Measurements from ENCODE around the gene DNAH10. TPM values are rescaled to one million over a fixed set of nuclear protein-coding genes. Genes with fewer than 3 reads are reported as not detected.
A peak's percentile ranks its signal among the peaks of the same experiment; 100 is the strongest.

The DNAH10 gene
- total RNA-seq, 1 donor from 2014 or later, result under 0.01 TPM

- Histone ChIP-seq H3K4me3 (ENCODE audit: low read depth, low read length) (no peak overlapping the region), H3K36me3 (ENCODE audit: control insufficient read depth, insufficient read depth, low read length) (no peaks in the 10 kb centered on the region), H3K27me3 (ENCODE audit: control insufficient read depth, insufficient read depth, low read length) (no peaks in the 10 kb centered on the region)
- TF ChIP-seq, protein P1, sequence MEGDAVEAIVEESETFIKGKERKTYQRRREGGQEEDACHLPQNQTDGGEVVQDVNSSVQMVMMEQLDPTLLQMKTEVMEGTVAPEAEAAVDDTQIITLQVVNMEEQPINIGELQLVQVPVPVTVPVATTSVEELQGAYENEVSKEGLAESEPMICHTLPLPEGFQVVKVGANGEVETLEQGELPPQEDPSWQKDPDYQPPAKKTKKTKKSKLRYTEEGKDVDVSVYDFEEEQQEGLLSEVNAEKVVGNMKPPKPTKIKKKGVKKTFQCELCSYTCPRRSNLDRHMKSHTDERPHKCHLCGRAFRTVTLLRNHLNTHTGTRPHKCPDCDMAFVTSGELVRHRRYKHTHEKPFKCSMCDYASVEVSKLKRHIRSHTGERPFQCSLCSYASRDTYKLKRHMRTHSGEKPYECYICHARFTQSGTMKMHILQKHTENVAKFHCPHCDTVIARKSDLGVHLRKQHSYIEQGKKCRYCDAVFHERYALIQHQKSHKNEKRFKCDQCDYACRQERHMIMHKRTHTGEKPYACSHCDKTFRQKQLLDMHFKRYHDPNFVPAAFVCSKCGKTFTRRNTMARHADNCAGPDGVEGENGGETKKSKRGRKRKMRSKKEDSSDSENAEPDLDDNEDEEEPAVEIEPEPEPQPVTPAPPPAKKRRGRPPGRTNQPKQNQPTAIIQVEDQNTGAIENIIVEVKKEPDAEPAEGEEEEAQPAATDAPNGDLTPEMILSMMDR (IDR thresholded peaks at IDR 0.05; ENCODE audit: insufficient read depth, low read length, severe bottlenecking), result peak; percentile 67
- FAIRE-seq, result no peak
- DNase-seq (ENCODE audit: low read depth), result peak; percentile 72
These were observed 143.3 kb downstream of the DNAH10 start for GRCh38 chr12:123905319-123905925.

- Histone ChIP-seq H3K4me3 (ENCODE audit: low read depth, low read length) (no peak overlapping the region), H3K27me3 (ENCODE audit: control insufficient read depth, insufficient read depth, low read length) (no peaks in the 10 kb centered on the region), H3K36me3 (ENCODE audit: control insufficient read depth, insufficient read depth, low read length) (no peaks in the 10 kb centered on the region)
- TF ChIP-seq, protein P1 (IDR thresholded peaks at IDR 0.05; ENCODE audit: insufficient read depth, low read length, severe bottlenecking), result no peak
- FAIRE-seq, result no peak
- DNase-seq (ENCODE audit: low read depth), result no peak
These were observed 144.8 kb downstream of the DNAH10 start for GRCh38 chr12:123906711-123907420.

- Histone ChIP-seq H3K36me3 (ENCODE audit: control insufficient read depth, insufficient read depth, low read length) (no peaks in the 10 kb centered on the region), H3K4me3 (ENCODE audit: low read depth, low read length) (no peak overlapping the region), H3K27me3 (ENCODE audit: control insufficient read depth, insufficient read depth, low read length) (no peaks in the 10 kb centered on the region)
- no peak for FAIRE-seq
- DNase-seq (ENCODE audit: low read depth), result peak; percentile 62
- TF ChIP-seq, protein P1 (IDR thresholded peaks at IDR 0.05; ENCODE audit: insufficient read depth, low read length, severe bottlenecking), result no peak
These were observed 145.8 kb downstream of the DNAH10 start for GRCh38 chr12:123907726-123908476.

DNA sequence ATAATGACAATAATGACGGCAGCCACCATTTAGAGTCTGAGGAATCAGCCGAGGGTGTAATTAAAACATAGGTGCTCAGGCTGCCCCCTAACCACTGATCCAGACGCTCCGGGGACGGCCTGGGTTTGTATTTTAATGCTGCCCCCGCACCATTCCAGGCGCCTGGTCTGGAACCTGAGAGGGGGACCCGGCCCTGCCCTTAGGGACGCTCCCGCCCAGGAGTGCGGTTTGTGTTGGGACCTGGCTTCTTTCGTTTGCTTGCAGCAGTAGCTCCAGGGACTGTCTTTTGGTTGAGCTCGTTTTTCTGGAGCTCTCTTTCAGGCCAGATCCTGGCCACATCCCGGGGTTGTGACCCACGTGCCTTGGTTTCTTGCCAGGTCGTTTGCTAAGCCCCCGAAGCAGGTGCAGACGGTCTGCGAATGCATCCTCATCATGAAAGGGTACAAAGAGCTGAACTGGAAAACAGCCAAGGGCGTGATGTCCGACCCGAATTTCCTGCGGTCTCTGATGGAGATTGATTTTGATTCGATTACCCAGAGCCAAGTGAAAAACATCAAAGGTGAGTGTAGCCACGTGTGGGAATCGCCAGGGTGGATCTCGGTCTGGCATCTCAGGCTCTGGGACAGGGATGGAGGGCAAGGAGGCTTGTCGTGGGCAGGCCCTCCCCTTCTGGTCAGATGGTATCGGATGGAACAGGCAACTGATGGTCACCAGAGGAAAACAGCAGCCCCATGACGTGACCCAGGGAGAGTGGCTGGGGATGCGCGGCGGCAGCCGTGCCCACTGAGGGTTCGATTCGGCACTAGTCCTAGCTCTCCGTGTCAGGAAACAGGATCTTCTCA lies 147.0 kb downstream of the DNAH10 start:
- FAIRE-seq (no peak), DNase-seq (ENCODE audit: low read depth) (no peak)
- TF ChIP-seq, protein P1 (IDR thresholded peaks at IDR 0.05; ENCODE audit: insufficient read depth, low read length, severe bottlenecking), result no peak
- H3K36me3 ChIP-seq (ENCODE audit: control insufficient read depth, insufficient read depth, low read length), result no peaks in the 10 kb centered on the region
- no peak overlapping the region for H3K4me3 ChIP-seq (ENCODE audit: low read depth, low read length)
- peaks cover 1% of the 10 kb centered on the region for H3K27me3 ChIP-seq (ENCODE audit: control insufficient read depth, insufficient read depth, low read length)

- H3K27me3 ChIP-seq (ENCODE audit: control insufficient read depth, insufficient read depth, low read length), result peaks cover 6% of the 10 kb centered on the region
- DNase-seq (ENCODE audit: low read depth), result no peak
- FAIRE-seq, result no peak
- H3K4me3 ChIP-seq (ENCODE audit: low read depth, low read length), result no peak overlapping the region
- no peaks in the 10 kb centered on the region for H3K36me3 ChIP-seq (ENCODE audit: control insufficient read depth, insufficient read depth, low read length)
- TF ChIP-seq, protein P1 (IDR thresholded peaks at IDR 0.05; ENCODE audit: insufficient read depth, low read length, severe bottlenecking), result no peak
These were observed 148.0 kb downstream of the DNAH10 start for GRCh38 chr12:123910057-123910456.
